ENCODE measurements around the gene B4GALT6.

Gene B4GALT6

DNA sequence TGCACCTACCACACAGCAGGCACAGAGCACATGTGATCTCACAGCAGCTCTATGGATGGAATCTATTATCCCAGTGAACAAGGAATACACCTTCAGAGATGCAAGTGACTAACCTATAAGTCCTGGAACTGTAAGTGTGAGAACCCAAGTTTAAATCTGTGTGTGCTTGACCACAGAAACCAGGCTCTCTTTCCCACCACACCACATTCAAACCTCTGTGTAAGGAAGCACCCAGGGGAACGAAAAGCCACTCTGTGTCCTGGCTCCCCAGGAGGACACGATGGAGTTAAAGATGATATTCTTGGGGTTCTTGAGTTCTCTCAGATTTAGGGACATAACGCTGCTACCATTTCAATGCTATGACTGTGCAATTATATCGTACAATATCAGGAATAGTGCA, 53.8 kb downstream of the B4GALT6 start:
- DNase-seq = no peak

DNA sequence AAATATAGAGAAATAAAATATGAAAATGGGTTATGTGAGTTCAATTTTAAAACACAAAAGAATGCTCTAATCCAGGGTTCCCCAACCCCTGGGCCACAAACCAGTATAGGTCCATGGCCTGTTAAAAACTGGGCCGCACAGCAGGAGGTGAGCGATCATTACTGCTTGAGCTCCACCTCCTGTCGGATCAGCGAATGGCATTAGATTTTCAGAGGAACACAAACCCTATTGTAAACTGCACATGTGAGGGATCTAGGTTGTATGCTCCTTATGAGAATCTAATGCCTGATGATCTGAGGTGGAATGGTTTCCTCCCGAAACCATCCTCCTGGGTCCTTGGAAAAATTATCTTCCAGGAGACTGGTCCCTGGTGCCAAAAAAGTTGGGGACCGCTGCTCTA, 58.0 kb downstream of the B4GALT6 start:
- DNase-seq = peak; percentile 34

DNA sequence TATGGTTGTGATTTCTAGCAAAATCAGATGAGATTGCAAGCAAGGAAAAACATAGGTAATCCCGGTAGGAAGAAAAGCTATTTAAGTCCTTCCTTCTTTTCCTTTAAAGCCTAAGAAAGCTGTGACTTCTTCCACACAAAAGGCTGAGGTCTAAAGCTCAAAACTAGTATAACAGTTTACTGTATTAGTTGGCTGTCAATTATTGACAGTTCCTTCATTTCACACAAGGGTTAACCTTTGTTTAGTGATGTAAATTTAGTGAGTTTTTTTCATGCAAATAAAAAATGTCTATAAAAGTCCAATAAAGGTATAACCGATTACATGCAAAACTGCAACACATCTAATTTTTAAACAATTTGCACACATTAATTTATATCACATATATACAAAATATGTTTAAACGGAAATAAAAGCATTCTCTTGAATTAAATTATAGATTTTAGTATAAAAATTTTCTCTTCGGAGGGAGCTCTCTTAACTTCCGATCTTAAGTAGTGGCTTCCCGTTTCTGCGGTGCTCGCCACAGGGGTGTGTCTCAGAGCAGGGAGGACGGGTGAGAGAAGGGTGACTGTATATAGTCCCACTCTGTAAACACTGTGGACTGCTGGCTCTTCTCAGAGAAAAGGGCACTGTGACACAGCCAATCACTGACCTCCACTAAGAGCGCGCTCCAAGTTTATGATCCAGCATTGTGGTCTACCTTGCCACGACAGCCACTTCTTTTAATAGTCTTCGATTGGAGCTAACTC, 59.3 kb downstream of the B4GALT6 start:
- DNase-seq = no peak

DNA sequence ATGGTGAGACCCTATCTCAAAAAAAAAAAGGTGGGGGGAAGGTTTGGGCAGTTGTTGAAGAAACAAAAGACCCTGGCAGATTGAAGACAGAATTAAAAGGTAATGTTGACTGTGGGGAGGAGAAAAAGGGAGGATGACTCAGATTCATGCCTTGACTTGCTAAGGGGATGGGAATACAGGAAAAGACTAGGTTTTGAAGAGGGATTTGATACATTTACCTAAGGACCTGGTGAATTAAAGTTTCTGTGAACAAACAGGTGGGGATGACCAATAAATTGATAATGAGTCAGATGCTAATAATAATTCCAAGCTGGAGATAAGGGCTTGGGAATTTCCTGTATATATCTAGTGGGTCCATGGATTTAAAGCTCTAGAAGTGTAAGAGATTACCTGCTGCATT, 65.1 kb downstream of the B4GALT6 start:
- no peak for DNase-seq

DNA sequence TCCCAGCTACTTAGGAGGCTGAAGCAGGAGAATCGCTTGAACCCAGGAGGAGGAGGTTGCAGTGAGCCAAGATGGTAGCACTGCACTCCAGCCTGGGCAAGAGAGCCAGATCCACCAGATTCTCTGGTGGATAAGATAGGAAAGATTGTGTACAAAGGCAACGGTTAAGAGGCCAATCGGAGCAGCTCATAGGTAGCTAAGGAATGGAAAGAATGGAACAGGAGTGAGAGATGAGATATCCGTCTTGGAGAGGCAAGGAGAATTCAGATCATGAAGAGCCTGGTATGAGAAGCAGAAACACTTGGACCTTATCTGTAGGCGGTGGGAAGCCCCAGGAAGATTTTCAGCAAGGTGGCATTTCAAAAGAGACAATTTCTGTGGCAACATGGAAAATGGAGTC, 65.6 kb downstream of the B4GALT6 start:
- no peak for DNase-seq

DNA sequence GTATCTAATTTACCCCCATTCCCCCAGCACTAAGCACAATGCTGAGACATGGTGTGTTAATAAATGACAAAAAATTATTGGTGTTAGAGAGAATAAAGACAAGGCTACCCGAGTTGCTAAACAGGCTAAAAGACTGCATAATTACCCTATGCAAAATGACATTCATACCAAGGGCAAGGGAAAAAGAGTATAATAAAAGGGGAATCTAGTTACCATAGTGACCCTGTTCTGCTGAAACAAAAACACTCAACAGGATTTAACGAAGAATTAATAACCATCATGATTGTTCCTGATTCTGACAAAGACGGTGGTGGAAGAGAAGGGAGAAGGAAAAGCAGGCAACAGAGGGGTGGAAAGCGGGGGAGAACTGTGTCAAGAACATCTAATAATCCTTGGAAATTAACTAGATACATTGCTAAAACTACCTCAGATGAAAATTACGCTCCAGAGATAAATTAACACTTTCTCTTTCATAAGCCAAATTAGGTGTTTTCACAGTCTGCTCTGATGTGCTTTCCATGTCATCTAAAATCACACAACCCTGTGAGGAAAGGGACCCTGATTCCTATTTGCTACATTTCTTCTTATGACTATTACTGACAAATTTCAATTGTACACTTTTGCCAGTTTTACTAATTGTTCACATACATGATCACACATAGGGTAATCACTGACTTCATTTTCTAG, 67.2 kb downstream of the B4GALT6 start:
- DNase-seq = no peak

DNA sequence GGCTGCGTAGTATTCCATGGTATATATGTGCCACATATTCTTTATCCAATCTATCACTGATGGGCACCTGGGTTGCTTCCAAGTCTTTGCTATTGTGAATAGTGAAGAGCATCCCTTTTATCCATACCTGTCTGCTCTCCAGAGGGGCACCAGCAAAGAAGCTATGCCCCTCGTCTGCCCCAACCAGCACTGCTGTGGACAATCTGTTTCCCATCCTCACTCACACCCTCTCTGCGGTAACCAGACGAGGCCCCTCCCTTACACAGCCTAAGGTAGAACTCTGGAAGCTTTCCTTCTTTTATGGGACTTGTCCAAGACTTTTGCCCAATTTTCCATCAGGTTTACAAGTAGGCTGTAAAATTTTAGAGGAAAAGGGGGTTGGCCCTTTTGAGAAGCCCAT, 67.8 kb downstream of the B4GALT6 start:
- DNase-seq = no peak

DNA sequence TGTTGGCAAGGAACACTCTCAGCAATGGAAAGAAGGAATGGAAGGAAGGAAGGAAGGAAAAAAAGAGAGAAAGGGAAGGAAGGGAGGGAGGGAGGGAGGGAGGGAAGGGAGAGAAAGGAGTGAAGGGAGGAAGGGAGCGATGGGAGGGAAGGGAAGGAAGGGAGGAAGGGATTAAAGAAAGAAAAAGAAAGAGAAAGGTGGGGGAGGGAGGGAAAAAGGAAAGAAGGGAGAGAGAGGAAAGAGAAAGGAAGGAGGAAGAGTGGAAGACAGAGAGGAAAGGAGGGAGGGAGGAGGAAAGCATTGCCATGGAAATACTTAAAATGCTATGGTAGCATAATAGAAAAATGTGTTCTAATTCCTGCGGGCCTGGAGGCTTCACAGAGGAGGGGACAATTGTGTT, 70.3 kb downstream of the B4GALT6 start:
- no peak for DNase-seq

DNA sequence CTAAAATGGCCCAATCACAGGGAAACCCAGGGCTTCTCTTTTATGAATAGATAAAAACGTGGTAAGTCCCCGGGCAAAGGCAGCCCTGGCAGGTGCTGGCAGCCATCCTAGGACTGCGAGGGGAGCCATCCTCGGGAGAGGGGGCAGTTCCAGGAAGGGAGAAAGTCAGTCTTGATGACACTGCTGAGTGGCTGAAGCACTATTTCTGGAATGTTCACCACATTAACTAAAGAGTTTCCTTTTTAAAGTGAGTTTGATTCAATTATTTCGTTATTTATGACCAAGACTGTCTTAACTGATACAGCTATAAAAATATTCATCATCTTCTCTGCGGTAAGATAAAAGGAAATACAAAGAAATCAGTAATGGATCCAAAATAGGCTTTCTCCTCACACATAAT, 72.3 kb downstream of the B4GALT6 start:
- no peak for DNase-seq

DNA sequence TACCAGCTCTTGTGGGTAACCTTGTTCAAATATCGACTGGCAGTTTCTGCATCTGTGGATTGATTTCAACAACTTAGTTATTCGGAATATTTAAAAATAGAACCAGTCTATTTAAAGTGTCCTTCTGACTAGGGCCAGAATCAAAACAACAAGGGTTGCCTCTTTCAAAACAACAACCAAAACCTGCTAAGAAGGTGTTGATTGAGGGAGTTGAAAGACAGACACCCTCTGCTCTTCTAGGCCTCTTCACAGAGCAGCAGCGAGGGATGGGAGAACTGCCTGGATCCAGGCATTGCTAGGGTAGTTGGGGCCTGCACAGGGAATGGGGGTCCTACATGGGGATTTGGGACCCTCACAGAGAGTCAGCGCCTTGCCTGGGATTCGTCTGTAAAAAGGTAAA, 72.9 kb downstream of the B4GALT6 start:
- no peak for DNase-seq

DNA sequence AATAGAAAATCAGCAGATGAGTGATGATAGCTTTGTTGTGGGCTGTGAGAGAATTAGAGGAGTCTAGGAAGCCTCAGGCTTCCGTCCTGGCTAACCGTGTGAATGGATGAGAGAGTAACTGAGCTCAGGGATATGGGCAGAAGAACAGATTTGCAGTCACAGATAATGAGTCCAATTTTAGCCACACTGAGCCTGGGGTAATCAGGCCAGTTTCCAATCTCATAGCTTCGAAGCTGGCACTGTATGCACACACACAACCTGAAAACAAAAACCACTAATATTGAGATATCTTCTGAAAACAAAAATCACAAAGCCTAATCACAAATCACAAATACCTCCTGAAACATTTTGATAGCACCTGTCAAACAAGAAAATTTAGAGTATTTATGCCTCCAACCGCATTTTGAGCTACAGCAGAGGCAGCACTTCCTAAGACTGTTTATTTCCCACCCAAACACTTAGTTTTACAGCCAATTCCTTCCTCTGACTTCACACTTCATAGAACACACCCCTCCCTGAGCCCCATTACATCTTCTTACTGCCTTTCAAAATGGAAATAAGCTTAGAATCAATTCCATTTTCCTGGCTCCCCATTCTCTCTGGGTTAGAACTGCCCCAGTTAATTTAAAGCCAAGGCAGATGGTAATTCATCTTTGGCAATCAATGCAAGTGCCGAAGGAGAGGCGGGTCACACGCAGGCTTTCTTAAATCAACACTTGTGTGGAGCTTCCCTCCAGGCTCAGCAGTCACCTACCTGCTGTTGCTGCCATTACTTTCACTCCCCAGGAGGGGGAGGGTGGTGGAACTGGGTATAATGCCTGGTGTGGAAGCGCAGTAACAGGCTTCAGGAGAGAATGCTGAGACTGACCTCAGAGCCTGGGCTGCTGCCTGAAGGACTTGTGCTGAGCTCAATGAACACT, 73.8 kb downstream of the B4GALT6 start:
- peak; percentile 13 for DNase-seq

DNA sequence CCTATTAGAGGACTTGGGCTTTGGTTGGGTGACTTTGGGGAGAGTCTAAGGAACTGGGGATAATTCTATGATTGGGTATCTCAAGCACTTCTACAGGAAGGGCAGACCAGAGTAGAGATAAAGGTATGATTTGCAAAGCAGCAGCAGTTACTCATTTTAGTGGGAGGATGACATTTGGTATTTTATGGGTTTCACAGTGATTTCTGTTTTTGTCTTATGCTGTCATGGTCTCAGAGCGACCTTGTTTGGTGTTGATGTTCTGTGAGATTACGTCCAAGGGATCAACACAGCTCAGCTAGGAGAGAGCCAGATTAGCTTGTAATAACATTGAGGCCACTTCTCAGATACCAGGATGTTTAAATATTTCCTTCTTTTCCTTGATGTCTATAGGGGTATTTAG, 74.5 kb downstream of the B4GALT6 start:
- no peak for DNase-seq

DNA sequence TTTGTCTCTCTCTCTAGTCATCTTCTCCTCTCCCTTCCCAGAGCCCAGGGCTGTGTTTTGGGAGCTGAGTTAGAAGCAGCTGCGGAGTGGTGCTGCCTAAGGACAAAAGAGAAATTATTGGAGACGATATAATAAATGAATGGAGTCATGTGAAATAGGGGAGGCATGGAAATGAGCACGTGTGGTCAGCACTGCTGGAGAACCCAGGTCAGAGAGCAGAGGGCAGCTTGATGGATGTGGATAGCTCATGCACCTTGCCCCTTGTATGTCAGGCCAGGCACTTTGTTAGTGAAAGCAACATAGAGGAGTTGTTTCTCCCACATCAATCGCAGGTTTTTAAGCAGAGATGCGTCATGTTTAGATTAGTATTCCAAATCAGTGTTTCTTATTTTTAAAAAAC, 77.0 kb downstream of the B4GALT6 start:
- DNase-seq = no peak

DNA sequence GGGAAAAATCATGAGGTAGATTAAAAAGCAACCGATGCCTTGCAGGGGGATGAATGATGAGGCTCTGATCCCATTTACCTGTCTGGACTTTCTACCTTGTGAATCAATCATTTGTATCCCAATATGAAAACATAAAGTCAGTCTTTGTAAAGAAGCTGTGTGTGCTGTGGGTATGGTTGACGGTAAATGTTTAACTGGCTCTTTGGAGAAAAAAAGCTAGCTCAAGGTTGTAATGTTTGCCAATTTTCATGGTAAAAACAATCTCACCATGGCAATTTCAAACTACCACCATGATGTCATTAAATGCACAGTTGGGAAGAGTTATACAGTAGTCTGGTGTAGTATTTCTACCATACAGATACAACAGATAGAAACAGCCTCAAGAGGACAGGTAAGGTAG, 78.1 kb downstream of the B4GALT6 start:
- DNase-seq = no peak

DNA sequence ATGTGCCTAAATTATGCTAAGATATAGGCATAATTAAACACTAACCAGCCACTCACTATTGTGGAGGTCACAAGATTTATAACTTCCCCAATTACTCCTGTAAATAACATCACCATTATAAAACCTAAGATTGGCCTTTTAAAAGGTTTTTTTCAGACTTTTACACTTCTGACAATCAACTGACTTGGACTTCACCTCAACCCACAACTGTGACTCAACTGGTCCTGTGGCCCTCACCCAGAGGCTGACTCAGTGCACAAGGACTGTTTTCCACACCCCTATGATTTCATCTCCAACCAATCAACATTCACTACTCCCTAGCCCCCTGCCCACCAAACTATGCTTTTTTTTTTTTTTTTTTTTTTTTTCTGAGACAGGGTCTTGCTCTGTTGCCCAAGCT, 81.1 kb downstream of the B4GALT6 start:
- DNase-seq = no peak

DNA sequence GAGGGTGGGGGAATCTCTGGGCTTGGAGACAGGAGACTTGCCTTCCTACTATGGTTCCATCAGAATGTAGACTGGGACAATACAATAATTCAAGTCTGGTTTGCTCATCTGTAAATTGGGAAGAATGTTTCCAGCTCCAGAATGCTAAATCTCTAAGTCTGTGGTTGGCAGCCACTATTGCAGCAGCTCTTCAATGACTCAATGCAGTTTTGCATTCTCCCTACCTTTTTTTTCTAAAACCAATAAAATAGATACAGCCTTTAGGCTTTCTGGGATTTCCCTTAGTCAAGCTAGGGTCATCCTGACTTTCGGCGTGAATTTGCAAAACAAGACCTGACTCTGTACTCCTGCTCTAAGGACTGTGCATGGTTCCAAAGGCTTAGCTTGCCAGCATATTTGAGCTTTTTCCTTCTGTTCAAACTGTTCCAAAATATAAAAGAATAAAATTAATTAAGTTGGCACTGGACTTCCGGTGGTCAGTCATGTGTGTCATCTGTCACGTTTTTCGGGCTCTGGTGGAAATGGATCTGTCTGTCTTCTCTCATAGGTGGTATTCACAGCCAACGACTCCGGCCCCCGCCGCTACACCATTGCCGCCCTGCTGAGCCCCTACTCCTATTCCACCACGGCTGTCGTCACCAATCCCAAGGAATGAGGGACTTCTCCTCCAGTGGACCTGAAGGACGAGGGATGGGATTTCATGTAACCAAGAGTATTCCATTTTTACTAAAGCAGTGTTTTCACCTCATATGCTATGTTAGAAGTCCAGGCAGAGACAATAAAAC, 86.2 kb downstream of the B4GALT6 start:
- DNase-seq = no peak

DNA sequence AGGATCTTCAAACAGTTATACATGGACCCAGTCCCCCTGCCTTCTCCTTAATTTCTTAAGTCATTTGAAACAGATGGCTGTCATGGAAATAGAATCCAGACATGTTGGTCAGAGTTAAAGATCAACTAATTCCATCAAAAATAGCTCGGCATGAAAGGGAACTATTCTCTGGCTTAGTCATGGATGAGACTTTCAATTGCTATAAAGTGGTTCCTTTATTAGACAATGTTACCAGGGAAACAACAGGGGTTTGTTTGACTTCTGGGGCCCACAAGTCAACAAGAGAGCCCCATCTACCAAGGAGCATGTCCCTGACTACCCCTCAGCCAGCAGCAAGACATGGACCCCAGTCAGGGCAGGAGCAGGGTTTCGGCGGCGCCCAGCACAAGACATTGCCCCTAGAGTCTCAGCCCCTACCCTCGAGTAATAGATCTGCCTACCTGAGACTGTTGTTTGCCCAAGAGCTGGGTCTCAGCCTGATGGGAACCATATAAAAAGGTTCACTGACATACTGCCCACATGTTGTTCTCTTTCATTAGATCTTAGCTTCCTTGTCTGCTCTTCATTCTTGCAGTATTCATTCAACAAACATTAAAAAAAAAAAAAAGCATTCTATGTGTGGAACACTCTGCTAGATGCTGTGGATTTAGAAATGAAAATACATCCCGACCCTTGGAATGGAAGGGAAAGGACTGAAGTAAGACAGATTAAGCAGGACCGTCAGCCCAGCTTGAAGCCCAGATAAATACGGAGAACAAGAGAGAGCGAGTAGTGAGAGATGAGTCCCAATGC, 88.1 kb downstream of the B4GALT6 start:
- DNase-seq = no peak

DNA sequence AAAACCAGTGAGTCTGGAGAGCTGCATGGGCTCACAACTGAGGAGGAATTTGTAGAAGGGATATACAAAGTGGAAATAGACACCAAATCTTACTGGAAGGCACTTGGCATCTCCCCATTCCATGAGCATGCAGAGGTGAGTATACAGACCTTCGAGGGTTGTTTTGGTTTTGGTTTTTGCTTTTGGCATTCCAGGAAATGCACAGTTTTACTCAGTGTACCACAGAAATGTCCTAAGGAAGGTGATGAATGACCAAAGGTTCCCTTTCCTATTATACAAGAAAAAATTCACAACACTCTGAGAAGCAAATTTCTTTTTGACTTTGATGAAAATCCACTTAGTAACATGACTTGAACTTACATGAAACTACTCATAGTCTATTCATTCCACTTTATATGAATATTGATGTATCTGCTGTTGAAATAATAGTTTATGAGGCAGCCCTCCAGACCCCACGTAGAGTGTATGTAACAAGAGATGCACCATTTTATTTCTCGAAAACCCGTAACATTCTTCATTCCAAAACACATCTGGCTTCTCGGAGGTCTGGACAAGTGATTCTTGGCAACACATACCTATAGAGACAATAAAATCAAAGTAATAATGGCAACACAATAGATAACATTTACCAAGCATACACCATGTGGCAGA, 89.1 kb downstream of the B4GALT6 start:
- DNase-seq = no peak

DNA sequence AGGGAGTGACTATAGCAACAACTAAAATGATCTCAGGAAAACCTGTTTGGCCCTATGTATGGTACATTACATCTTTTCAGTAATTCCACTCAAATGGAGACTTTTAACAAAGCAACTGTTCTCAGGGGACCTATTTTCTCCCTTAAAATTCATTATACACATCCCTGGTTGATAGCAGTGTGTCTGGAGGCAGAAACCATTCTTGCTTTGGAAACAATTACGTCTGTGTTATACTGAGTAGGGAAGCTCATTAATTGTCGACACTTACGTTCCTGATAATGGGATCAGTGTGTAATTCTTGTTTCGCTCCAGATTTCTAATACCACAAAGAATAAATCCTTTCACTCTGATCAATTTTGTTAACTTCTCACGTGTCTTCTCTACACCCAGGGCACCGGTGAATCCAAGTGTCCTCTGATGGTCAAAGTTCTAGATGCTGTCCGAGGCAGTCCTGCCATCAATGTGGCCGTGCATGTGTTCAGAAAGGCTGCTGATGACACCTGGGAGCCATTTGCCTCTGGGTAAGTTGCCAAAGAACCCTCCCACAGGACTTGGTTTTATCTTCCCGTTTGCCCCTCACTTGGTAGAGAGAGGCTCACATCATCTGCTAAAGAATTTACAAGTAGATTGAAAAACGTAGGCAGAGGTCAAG, 91.7 kb downstream of the B4GALT6 start:
- DNase-seq = no peak

DNA sequence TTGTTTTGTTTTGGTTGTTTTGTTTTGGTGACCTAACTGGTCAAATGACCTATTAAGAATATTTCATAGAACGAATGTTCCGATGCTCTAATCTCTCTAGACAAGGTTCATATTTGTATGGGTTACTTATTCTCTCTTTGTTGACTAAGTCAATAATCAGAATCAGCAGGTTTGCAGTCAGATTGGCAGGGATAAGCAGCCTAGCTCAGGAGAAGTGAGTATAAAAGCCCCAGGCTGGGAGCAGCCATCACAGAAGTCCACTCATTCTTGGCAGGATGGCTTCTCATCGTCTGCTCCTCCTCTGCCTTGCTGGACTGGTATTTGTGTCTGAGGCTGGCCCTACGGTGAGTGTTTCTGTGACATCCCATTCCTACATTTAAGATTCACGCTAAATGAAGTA, 92.8 kb downstream of the B4GALT6 start, which contains the start of gene TTR:
TTR (plus strand) TSS at position 250 of the 400 bp plus-strand sequence; CDS start at position 276, 26 bp downstream.
- DNase-seq = no peak

DNA sequence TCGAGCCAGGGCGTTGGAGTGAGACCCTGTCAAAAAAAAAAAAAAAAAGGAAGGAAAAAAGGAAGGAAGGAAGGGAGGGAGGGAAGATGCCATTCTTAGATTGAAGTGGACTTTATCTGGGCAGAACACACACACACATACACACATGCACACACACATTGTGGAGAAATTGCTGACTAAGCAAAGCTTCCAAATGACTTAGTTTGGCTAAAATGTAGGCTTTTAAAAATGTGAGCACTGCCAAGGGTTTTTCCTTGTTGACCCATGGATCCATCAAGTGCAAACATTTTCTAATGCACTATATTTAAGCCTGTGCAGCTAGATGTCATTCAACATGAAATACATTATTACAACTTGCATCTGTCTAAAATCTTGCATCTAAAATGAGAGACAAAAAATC, 93.3 kb downstream of the B4GALT6 start:
- DNase-seq = no peak

Data from RPMI8226 (cell line).